Kidney (tissue), 14 donors: Measurements from ENCODE around the gene HOXD11. TPM values are rescaled to one million over a fixed set of nuclear protein-coding genes. Genes with fewer than 3 reads are reported as not detected.

Experiments
- DNase-seq, 5 donors: peaks; one replicate each; pipeline ENCODE4 v3.0.0-alpha.2; 2013 to 2020
- FAIRE-seq: peaks from 2 replicates; lab custom pipeline; 2012; peaks lifted over from hg19 to GRCh38; lab: Jason Lieb, UNC
- H3K27ac ChIP-seq, 2 donors: one replicate each; pipeline ENCODE4 v1.7.0; 2013; ENCODE audit warnings: low read depth in 2 of 2, low read length in 2 of 2, inconsistent platforms in 1 of 2
- H3K27me3 ChIP-seq: one replicate; pipeline ENCODE4 v1.7.1; 2013; ENCODE audit warnings: low read length, inconsistent platforms; ENCODE audit not compliant: control insufficient read depth, insufficient read depth
- H3K36me3 ChIP-seq, 3 donors: one replicate each; pipeline versions ENCODE4 v1.7.0 to v1.7.1; 2013; ENCODE audit warnings: low read length in 3 of 3, control low read depth in 1 of 3, inconsistent platforms in 1 of 3; ENCODE audit not compliant: insufficient read depth in 3 of 3, control insufficient read depth in 2 of 3
- H3K4me1 ChIP-seq, 3 donors: one replicate each; pipeline versions ENCODE4 v1.7.0 to v1.7.1; 2013; ENCODE audit warnings: low read length in 3 of 3, inconsistent platforms in 1 of 3, low read depth in 1 of 3; ENCODE audit not compliant: control insufficient read depth in 2 of 3, insufficient read depth in 2 of 3
- H3K4me3 ChIP-seq, 3 donors: one replicate each; pipeline versions ENCODE4 v1.7.0 to v1.8.1; 2013; ENCODE audit warnings: low read length in 3 of 3, control low read depth in 1 of 3, inconsistent platforms in 1 of 3
- H3K9ac ChIP-seq, 3 donors: one replicate each; pipeline versions ENCODE4 v1.7.0 to v1.7.1; 2013; ENCODE audit warnings: low read length in 3 of 3, control low read depth in 1 of 3, inconsistent platforms in 1 of 3
- H3K9me3 ChIP-seq, 3 donors: one replicate each; pipeline versions ENCODE4 v1.7.0 to v1.7.1; 2013; ENCODE audit warnings: low read length in 3 of 3, control low read depth in 1 of 3, inconsistent platforms in 1 of 3; ENCODE audit not compliant: control insufficient read depth in 2 of 3, insufficient read depth in 1 of 3
- CTCF ChIP-seq: IDR thresholded peaks from 3 replicates; pipeline ENCODE4 v1.5.1; 2012; ENCODE audit warnings: mild to moderate bottlenecking, moderate library complexity, borderline replicate concordance; ENCODE audit not compliant: insufficient read depth; ENCODE audit errors: extremely low read depth
- intact Hi-C: fragments of 100-400 bp; cut with DNase I; formaldehyde crosslinking; loops from one replicate; pipeline ENCODE4 v1.11.1; 2022
- polyA plus RNA-seq: library from polyadenylated mRNA; stranded (reverse); fragments of 350-450 nt; fragmentation: Illumina TruSeq; extraction: RNeasy Lipid Tissue Mini Kit (QIAGEN cat#74804); gene quantifications from one replicate; pipeline ENCODE4 v1.2.3, GENCODE V29; 2014; ENCODE audit warnings: low read depth, low replicate concordance; ENCODE audit not compliant: insufficient read depth
- total RNA-seq: library from RNA; stranded (reverse); fragmentation: NEBNext Ultra II Directional; extraction: Animal tissue kit (Norgen Biotek cat#: 25700); gene quantifications from one replicate; pipeline ENCODE4 v1.2.1, GENCODE V29; 2021
- donor health status: control.
- donor health status: control.
- donor health status: control.
- donor health status: control.
- donor health status: control.
- donor health status: DM: yes; HTN: yes; CAD: no.
- donor health status: Normal renal cell carcinoma (clear cell type).

The HOXD11 gene
- total and polyA plus RNA-seq, 2 donors from 2014 or later = 5.8 to 15.9 TPM

DNA sequence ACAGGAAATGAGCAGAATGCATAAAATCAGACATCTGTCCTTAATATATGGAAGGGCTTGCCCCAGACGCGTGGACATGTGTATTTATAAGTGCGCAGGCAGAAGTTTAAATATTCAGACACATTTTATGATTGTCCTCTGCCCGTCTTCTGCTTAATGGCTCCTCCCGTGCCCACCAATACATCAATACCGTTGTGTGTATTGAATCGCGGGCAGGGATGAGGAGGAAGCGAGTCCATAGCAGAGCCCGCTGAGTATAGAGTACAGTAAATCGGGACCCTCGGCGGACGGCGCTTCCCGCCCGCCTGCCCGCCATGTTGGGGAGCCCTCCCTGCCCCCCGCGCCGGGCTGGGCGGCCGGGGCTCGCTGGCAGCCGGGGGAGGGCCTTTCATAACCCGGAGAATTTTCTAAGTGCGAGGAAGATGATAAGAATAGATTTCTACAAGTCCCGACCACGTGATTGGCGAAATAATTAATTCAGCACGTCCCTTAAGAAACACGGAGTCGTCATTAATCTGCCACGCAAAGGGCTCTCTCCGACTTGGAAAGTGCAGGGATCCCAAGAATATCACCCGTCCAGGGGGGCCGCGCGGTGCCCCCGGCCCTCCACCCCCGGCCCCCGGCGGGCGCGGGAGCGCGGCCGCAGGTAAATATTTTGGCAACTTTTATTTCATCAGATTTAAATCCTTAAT is 49.9 kb downstream of the HOXD11 start, which contains the start of gene HOXD3:
TSS of gene HOXD3 (plus strand) at position 501 of the 692 bp plus-strand sequence. CDS start 11,808 bp downstream, outside the sequence.
- FAIRE-seq = no peak

DNA sequence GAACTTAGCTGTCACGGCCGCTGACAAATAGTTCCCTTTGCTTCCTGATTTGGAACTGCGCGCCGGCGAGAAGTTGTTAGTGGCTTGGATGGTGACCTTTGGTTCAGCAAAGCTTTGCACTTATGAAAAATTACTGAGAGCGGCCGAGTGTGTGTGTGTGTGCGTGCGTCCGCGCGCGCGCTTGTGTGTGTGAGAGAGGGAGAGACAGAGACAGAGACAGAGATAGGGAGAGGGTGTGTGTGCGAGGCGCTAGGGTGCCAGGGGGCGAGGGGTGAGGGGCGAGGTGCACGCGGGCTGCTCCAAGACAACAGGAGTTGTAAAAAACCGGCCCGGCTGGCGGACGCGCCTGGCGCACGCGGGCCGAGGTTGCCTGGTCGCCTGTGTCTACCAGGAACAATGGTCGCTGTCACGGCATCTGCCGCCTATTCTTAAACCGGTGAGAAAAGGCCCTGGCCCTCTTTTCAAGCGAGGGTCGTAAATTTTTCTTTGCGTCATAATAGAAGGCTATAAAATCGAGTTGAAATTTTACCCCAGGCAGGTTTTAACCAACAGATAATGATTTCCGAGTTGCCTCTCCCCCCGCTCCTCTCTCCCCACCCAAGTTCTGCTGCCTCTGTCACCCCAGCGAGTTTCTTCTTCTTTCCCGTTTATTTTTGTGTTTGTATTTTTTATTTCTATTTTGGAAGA is 50.6 kb downstream of the HOXD11 start:
- no peak for FAIRE-seq
- peak; percentile 81 to 91 (median 86) for DNase-seq
- peaks cover 2 to 10% (median 6%) of the 10 kb centered on the region in 3 donors for H3K36me3 ChIP-seq
- peaks cover 0 to 12% (median 4%) of the 10 kb centered on the region in 3 donors for H3K4me1 ChIP-seq
- peak overlapping the region; percentile 77 to 92 for H3K27ac ChIP-seq
- H3K27me3 ChIP-seq = no peaks in the 10 kb centered on the region
- H3K4me3 ChIP-seq = peak overlapping the region; percentile 45 to 67 (median 49)
- no peak for TF ChIP-seq CTCF
- no peaks in the 10 kb centered on the region for H3K9me3 ChIP-seq
- intact Hi-C loops = no loop called here
- peak overlapping the region in 2 of 3 donors; percentile 43 to 77 for H3K9ac ChIP-seq

More for the DNA sequence above, 49.9 kb downstream of the HOXD11 start, which contains the start of gene HOXD3:
- no peaks in the 10 kb centered on the region for H3K27me3 ChIP-seq
- DNase-seq = peak in 4 of 5 donors; percentile 59 to 81 (median 74)
- H3K9ac ChIP-seq = peak within 1 kb of the TSS; percentile 33 to 77 (median 43)
- H3K9me3 ChIP-seq = no peaks in the 10 kb centered on the region
- peak within 1 kb of the TSS; percentile 77 to 92 for H3K27ac ChIP-seq
- intact Hi-C loops = no loop called here
- H3K4me3 ChIP-seq = peak within 1 kb of the TSS; percentile 45 to 67 (median 49)
- H3K36me3 ChIP-seq = peaks cover 2 to 10% (median 6%) of the 10 kb centered on the region in 3 donors
- peaks cover 0 to 12% (median 4%) of the 10 kb centered on the region in 3 donors for H3K4me1 ChIP-seq
- TF ChIP-seq CTCF = no peak

GRCh38 chr2:176158186-176158591 is 51.1 kb downstream of the HOXD11 start:
- peak overlapping the region; percentile 77 to 92 for H3K27ac ChIP-seq
- FAIRE-seq = no peak
- H3K27me3 ChIP-seq = no peaks in the 10 kb centered on the region
- peak in 3 of 5 donors; percentile 80 to 85 (median 82) for DNase-seq
- no peak for TF ChIP-seq CTCF
- H3K36me3 ChIP-seq = peaks cover 2 to 10% (median 6%) of the 10 kb centered on the region in 3 donors
- H3K4me3 ChIP-seq = peak overlapping the region; percentile 44 to 67 (median 45)
- peaks cover 0 to 12% (median 4%) of the 10 kb centered on the region in 3 donors for H3K4me1 ChIP-seq
- intact Hi-C loops = no loop called here
- H3K9ac ChIP-seq = peak overlapping the region; percentile 10 to 77 (median 33)
- no peaks in the 10 kb centered on the region for H3K9me3 ChIP-seq
